ENCODE measurements around the gene CMTM1.
A peak's percentile ranks its signal among the peaks of the same experiment; 100 is the strongest.

The CMTM1 gene, protein sequence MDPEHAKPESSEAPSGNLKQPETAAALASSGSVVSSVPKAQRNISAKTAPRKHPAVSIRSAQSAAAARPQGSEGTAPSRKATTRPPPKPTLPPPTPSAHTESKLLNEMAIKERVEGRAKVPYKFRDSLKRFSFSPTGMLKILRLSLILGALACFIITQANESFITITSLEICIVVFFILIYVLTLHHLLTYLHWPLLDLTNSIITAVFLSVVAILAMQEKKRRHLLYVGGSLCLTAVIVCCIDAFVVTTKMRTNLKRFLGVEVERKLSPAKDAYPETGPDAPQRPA
- total RNA-seq, result 0.61 to 0.94 reads per million in 2 donors

DNA sequence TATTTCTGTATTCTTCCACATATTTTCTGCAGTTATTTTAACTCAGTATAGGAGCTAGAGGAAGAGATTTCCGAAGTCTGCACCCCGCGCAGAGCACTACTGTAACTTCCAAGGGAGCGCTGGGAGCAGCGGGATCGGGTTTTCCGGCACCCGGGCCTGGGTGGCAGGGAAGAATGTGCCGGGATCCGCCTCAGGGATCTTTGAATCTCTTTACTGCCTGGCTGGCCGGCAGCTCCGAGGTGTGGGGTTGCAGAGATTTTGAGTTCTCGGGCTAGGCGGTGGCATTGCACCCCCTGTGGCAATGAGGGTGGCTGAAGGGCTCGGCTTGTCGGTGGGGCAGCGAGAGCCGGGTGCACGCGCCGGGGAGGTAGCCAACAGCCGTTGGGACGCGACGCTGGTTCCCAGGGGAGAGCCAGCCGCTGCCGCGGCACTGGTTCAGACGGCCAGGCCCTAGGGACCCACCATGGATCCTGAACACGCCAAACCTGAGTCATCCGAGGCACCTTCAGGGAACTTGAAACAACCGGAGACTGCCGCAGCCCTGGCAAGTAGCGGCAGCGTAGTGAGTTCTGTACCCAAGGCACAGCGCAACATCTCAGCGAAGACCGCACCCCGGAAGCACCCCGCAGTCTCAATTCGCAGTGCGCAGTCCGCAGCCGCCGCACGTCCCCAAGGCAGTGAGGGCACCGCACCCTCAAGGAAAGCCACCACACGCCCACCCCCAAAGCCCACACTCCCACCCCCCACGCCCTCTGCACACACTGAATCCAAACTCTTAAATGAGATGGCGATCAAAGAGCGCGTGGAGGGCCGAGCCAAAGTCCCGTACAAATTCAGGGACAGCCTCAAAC is at the start of gene CMTM1:
Gene CMTM1 (plus strand): TSS at position 389 of the 851 bp plus-strand sequence. CDS start 75 bp downstream, at position 464.
- DNase-seq, result no peak

DNA sequence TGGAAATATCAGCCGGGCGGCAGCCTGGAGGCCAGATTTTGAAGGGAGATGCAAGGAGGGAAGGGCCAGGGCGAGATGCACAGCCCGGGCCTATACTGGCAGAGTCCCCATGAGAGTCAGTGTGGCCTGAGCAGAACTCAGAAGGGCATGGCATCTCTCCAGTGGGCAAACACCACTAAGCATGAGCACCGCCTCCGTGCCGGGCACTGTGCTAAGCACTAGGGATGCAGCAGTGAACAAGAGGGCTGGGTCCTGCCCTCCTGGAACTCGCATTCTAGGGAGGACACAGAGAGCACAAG is 49.8 kb upstream of the CMTM1 start:
- no peak for DNase-seq

DNA sequence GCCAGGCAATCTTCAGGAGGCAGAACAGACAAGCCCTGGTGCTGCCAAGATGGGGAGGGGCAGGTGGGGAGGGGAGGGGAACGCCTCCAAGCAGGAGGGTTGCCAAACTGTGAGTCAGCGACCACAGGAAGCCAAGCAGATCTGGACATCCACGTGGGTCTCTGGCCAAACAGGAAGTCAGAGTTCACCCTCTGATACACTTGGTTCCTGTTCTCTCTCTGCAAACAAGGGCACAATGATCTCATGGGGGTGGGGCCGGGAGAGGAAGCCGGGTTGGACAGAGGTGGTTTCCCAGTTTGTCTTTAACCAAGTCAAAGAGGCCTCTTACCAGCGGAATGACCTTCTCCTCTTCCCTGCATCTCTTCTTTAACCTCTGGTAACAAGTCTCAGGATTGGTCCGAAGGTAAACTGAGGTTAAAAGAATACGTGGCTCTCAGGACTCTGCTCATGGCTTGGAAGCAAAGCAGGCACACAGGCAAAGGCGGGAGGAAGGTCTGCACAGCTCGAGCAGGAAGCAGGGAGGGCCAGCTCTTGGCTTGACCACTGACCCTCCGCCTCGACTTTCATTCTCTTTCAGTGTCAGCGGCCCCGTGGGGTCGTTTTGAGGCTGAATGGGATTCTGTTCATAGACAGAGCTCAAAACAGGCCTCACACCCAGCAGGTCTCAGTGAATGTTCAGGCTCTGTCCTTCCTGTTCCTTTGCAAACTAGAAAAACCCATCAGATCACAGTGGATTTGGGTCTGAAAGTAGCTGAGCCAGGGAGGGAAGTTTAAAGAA is 49.2 kb upstream of the CMTM1 start:
- DNase-seq, result peak in 4 of 5 experiments; percentile 45 to 90 (median 61)

DNA sequence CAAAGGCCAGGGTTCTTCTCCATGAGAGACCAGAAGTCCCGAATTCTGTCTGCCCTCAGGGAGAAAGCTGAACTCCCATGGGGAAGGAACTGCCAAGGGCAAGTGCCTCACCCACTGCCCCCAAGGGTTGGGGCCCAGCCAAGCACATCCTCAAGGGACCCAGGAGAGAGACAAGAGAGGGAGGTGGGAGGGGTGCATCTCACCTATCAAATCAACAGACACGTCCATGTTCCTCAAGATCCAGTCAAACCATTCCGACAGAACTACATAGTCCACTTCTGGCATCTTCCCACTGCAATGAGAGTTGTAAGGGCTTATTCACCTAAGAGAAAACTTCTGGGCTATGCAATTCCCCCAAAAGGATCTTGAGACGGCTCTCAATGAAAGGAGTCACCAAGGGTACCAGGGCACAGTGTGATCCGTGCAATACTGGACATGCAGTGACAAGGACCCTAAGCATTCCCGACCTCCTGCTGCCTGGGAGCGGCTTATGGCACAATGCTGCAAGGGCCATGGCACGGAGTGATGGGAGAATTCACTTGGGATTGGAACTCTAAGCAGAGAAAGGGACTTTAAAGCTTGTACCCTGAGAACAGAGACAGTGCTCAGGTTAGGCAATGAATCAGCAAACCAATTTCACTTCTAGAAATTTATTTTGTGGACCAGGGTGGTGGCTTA is 48.5 kb upstream of the CMTM1 start:
- DNase-seq, result no peak

DNA sequence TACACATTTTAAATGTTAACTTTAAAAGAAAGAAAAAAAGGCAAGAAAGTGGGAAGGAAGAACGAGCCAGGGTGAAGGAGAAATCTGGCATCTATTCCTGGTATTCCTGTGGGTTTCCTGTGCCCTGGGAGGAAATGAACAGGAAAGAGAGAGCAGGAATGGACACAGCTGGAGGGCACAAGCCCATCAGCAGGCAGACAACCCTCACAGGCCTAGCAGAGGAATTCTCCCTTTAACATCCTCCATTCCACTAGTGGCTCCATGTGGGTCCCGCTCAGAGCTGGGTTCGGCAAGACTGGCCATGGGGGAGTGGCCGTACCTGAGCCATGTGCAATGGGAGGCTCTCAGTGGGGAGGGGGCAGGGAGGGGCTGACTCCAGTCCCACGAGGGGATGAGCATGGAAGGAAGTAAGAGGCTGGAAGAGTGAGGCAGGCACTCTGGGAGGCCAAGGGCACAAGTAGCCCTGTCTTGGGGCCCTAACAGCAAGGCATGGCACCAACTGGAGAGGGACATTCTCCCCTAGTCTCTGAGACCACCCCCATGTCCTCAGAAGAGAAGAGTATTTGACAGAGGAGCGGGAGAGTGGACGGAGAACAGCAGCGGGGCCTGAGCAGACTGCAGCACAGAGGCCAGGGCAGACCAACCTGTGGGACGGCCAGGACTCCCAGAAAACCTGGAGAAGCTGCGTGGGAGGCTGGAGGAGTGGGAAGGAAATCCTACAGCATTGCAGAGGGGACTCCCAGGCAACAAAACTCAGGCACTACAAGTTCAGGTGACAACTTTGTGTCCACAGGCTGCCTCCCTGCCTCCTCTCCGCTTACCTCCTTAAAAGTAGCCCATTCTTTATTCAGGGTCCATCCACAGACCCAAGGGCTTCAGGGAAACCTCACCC is 46.5 kb upstream of the CMTM1 start:
- DNase-seq, result no peak

DNA sequence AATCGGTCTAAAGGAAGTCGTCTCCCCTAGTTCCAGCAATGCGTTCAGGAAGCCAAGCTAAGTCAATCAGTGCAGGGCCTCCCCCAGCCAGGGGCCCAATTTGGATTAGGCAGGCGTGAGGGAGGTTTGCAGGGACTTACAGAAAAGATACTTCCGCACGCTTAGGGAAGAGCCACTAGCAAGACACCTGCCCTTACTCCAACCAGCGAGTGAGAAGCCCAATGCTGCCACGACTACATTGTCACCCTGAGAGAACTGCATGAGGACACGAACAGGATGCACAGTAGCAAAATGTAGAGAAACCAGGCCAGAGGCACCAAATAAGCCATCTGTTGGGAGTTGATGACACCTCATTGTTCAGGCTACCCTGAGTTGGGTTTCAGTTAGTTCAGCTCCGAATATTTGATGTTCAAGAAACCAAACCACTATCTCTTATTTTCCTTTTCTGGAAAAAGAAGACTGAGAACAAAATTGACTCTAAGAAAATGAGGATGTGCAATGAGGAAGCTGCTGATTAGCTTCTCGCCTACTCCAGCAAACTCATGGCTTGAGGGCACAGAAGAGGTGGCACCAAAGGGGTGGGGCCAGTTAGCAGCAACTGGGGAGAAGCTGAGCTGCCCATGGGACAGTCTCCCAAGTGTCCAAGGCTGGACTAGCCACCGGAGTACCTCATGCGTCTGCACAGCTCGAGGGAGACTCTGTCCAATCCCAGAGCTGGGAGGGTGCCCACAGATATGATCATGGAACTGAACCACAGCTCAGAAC is 45.7 kb upstream of the CMTM1 start:
- no peak for DNase-seq

DNA sequence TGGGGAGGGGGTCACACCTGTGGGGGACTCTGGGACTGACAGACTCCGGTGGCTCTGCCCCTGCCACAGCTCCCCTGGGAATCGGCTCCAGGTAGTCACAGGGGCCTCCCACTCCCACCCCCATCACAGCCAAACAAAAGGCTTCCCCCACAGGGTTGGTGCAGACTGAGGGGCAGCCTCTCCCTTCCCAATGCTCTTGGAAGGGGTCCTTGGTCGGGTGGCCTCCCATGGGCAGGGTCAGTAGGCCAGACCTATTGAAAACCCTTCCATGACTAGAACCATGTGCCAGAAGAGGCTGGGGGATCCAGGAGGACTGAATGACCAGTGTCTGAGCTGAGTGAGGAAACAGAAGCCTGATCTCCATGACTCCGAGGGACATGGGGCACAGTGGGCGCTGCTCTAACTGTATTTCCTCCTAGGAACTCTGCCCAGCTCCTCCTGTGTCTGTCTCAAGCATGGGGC is 45.0 kb upstream of the CMTM1 start:
- no peak for DNase-seq

DNA sequence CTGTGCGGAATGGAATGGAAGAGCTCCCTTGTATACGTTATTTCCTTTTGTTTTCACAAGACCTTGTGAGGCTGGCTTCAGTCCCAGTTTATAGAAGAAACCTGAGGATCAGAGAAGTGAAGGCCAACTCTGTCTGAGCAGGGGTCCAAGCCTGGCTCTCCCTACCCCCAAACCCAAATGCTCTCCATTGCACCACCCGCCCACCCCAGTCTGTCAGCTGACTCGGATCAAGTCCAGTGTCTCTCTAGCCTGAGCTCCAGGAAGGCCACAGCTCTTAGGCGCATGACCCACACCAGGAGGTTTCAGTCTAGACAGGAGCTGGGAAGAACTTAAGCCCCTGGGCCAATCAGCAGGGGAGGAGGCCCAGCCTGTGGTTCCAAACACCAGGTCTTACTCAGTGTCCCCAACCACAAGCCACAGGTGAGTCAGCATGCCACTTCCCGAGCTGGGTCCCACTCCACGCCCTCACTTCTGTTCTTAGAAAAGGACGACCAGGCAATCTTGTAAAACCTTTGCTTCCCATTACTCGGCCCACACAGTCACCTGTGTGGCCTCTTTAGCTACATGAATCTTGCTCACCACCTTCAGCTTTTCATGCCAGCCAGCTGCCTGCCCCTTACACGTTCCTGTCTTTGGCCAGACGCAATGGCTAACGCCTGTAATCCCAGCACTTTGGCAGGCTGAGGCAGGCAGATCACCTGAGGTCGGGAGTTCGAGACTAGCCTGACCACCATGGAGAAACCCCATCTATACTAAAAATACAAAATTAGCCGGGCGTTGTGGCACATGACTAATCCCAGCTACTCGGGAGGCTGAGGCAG is 44.1 kb upstream of the CMTM1 start:
- DNase-seq, result peak in 4 of 5 experiments; percentile 65 to 97 (median 89)

DNA sequence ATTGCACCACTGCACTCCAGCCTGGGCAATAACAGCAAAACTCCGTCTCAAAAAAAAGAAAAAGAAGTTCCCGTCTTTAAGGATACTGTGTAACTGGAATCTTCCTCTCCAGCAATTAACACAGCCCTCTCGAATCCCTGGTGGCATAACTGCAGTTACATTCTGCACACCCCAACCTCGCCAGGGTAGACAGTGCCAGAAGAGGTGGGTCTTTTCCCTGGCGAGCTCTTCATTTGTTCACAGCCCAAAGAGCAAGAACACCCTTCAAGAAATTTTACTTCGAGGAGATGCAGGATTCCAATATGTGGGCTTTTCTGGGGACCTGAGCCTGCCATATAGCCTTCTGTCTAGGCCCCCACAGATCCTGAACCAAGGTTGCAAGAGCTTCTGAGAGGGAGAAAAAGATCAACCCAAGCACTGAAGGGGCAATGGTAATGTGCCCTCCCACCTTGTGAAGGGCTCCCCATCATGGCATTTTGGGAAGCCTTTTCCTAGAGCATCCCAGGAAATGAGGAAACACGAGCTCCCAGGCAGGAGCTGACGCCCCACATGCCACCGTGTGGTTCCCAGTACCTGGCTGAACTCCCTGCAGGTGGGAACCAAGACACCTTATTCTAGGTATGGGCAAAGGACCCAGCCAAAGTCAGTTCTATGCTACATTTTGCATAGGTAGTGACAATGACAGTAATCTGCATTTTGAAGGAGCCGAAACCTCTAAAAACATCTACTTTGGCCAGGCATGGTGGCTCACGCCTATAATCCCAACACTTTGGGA is 43.2 kb upstream of the CMTM1 start:
- no peak for DNase-seq

DNA sequence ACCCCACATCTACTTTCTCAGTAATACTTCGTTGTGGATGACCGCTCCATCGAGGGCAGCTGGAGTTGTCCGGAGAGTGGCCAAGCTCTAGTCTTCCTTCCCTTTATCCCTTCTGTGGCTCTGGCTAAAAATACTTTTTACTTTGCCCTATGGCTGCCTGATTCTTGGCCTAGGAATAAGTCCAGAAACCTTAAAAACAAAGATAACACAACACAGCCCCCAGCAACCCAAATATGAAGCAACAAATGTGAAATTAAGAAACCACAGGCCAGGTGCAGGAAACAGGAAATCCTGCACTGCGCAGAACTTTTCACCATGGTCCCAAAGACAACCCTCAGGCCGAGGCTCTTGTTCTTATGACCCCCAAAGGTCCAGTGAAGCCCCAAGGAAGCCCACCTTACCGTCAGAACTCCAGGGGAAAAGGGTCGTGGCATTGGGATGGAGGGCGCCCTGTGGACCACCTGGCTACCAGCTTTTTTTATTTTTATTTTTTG is 42.3 kb upstream of the CMTM1 start:
- DNase-seq, result peak in 2 of 5 experiments; percentile 65 to 88

DNA sequence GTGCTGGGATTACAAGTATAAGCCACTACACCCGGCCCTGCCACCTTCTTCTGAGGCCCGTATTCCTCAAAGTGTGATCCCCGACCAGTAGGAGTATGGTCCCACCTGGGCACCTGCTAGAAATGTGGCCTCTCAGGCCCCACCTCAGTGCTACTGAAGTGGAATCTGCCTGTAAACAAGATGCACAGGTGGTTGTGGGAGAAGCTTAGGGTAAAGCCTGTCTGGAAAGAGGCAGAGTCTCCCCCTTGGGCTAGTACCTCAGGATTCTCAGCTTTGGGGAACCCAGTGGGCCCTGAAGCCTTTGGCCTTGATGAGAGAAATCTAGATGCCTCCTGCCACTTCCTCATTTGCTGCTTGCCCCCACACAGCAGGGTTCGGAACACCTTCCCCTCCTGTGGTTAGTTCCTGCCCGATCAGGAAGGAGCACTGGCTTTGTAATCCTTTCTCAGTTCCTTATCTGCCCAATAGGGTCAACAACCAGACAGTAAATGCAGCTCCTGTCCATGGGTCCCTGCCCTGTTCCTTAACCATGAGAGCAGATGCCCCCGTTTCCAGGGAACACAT is 41.6 kb upstream of the CMTM1 start:
- peak in 2 of 5 experiments; percentile 24 to 67 for DNase-seq

DNA sequence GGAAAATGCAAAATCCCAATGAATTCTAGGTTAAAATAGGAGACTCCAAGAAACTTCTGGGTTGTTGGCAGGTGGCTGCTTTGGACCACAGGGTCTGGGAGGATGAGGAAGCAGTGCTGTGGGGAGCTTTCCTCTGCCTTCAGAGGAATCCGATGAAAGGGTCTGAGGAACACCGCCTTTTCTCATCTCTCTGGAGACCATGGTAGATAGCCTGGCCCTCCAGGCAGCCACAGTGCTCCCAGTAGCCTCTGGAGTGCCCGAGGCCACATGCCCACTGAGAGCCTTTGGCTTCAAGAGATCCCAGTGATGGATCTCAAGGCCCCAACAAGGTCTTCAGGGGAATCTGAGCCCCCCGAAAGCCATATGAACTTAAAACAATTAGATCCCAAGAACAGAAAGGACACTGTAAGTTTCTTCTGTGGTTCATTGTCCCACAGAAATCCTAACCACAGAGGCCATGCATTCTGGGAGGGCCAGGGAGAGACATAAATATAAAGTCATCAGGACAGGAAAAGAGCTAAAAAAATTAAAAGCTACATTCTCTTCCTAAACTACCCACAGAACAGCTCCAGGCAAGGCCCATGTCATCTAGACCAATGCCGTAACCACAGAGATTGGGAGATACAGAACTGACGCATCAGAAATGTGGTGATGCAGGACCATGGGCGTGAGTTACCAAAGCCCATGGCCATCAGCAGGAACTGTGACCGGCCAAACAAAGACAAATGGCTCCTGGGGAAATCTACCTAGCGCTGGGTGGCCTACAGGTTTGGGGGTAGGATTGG is 40.7 kb upstream of the CMTM1 start:
- DNase-seq, result peak in 1 of 5 experiments; percentile 62

DNA sequence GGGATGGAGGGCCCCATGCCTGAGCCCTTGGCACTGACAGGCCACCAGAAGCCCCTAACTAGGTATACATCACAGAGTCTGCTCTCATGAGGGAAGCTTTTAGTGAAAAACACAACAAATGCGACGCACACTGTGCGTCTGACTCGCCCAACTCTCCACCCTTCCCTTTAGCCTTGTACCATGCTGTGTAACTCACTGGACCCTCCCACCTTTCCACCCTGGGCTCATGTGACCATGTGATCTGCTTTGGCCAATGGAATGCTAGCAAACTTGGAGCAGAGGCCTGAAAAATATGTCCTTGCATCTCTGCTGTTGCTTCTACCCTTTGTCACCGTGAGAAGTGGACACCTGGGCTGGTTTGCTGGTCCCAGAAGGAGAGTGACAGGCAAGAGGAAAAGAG is 37.9 kb upstream of the CMTM1 start:
- no peak for DNase-seq

DNA sequence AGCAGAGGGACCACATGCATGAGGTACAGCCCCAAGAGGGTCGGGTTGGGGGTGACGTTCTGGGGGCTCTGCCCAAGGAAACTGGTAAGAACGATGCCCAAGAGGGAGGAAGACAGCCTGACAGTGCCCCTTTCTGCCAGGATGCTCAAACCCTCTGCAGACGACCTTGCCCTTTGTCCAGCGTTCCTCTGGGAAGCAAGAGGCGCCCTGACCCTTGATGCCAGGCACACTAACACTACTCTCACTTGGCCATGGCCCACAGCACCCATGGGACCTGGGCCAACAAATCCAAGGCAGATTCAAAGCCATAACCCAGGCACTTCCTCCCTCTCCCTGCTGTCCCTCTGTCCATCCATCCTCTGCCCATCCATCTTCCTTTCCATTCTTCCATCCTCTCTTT is 36.8 kb upstream of the CMTM1 start:
- no peak for DNase-seq

DNA sequence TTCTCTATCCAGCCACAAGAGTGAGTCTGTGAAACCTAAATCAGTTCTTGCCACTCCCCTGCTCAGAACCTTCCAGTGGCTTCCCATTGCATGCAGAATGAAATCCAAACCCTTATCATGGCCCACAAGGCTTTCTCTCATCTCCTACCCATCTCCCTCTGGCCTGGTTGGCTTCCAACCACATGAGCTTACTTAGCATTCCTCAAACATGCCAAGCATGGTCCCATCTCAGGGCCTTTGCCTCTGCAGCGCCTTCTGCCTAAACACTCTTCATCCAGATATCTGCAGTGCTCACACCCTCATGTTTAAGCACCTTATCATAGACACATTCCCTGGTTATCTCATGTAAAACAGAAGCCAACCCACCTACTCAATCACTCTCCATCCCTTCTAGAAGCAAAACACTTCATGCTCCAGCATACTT is 31.9 kb upstream of the CMTM1 start:
- DNase-seq, result no peak

DNA sequence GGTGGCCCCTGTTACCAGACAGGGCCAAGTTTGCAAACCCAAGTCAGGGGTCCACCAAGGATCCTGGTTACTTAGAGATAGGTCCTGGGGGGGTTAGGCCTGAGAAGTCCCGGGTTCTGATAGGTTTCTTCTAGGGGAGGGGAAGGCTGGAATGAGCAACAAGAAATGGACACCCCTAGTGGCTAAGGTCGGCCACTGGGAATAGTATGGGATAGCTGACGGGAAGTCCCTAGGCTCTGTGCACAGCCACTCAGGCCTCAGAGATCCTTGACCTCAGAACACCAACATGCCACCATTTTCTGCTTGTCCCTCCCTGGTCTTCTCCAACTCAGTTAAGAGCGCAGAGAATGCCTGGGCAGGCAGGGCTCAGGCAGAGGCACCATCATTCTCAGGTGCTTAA is 29.7 kb upstream of the CMTM1 start:
- DNase-seq, result no peak

DNA sequence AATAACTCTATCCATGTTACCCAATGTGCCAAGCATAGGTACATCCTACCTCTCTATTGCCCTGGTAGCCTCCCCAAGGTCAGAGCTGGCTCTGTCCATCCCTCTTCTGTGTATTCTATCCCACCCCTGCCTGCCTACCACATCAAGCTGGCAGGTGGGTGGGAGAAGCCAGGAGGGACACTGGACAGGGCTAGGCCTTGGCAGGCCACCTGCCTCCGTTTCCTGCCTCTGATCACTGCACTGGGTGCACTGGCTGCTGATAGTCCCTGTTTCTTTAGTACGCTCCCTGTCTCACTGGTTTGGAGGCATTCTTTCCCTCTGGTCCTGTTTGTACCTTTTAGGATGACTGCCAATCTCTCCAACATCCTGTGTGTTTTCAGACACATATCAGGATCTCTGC is 29.0 kb upstream of the CMTM1 start:
- DNase-seq, result no peak

DNA sequence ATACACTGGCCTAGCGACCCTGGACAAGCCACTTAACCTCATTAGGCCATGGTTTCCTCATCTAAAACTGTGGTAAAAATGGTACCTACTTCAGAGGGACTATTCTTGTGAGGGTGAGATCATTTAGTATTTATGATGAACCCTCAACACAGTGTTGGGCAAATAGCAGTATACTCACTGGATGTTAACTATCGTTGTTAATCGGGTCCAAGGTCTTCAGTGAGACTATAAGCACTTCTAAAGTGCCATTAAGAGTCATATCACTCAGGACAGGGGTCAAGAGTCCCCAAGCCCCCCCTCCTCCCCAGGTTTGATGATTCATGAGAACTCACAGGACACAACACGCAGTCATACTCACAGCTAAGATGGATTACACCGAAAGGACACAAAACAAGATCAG is 27.3 kb upstream of the CMTM1 start:
- no peak for DNase-seq

Measured in T-helper 2 cell (primary cell).